ENCODE results near the gene SMOC2.
"Not testable (repeated sequence)": the region's sequence is repeated elsewhere in the genome, so short reads cannot be mapped to it uniquely, and the experiment has no call there.

SMOC2 gene

GRCh38 chr6:168538892-168539811 lies 98.2 kb downstream of the SMOC2 start:
- no peak for DNase-seq (ENCODE audit: low spot score)

- DNase-seq (ENCODE audit: low spot score): peak; percentile 61
These were observed 99.8 kb downstream of the SMOC2 start for GRCh38 chr6:168540713-168541291.

DNA sequence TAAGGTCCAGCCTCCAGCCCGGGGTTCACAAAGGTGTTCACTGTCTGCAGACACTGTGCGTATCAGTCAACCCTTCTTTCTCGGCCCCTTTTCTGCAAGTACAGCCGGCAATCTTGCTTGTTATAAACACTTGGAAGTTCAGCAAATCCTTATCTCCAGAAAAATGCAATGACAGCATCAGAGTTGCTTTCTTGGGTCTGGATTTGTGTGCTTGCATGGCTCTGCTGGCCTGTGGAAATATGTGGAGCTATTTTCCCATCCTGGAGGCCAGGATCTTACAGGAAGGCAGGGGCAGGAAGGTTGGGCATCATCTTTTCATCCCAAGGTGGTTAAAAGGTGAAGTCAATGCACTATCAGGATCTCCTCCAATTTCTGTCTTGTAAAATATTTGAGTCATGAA lies 100.3 kb downstream of the SMOC2 start:
- DNase-seq (ENCODE audit: low spot score): no peak

GRCh38 chr6:168542301-168542700 lies 101.3 kb downstream of the SMOC2 start:
- no peak for DNase-seq (ENCODE audit: low spot score)

GRCh38 chr6:168545428-168545827 lies 104.4 kb downstream of the SMOC2 start:
- no peak for DNase-seq (ENCODE audit: low spot score)

GRCh38 chr6:168546151-168546550 lies 105.2 kb downstream of the SMOC2 start:
- no peak for DNase-seq (ENCODE audit: low spot score)

- DNase-seq (ENCODE audit: low spot score): no peak
These were observed 105.7 kb downstream of the SMOC2 start for GRCh38 chr6:168546730-168547129.

GRCh38 chr6:168550326-168550725 lies 109.3 kb downstream of the SMOC2 start:
- DNase-seq (ENCODE audit: low spot score): no peak

- no peak for DNase-seq (ENCODE audit: low spot score)
These were observed 113.5 kb downstream of the SMOC2 start for GRCh38 chr6:168554472-168554871.

- no peak for DNase-seq (ENCODE audit: low spot score)
These were observed 114.1 kb downstream of the SMOC2 start for GRCh38 chr6:168554898-168555617.

DNA sequence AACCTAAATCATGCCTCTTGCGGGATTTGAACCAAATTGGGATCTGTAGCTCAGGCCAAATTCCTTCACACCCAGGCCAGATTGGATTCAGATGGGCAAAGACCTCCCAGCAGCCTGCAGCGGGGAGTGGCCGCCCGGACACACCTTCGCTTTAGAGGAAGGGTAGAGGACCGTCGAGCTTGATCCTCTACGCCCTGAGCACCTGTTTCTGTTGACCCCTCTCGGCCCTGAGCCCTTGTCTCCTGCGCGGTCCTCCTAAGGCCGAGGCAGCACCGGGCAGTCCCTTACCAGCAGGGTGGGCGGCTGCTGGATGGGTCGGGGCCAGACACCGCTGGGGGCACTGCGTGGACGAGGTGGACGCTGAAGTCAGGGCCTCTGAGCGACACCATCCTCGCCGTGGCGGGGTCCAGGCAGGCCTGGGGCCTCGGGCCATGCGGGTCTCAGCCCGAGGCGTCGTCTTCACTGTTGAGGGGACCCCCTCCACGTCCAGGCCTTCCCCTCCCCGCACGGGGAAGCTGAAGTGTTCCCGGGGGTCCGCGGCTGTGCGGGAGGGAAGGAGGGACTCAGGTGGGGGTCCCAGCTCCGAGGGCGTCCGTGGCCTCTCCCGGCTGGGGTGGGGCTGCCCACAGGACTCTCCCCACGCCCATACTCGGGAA lies 114.8 kb downstream of the SMOC2 start:
- DNase-seq (ENCODE audit: low spot score): no peak

DNA sequence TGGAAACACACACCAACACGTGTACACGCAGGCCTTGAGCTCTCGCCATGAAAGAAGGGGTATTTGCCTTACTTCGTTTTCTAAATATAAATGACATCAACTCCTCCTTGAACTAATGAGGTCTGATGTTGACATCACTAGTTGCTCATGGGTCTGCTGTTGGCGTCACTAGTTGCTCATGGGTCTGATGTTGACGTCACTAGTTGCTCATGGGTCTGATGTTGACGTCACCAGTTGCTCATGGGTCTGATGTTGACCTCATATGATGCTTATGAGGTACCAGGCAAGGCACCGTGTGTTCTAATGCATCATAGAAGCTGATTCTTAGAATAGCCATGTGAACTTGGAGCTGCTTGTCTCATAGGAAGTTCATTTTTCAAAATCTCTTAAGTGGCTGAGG lies 116.5 kb downstream of the SMOC2 start:
- no peak for DNase-seq (ENCODE audit: low spot score)

DNA sequence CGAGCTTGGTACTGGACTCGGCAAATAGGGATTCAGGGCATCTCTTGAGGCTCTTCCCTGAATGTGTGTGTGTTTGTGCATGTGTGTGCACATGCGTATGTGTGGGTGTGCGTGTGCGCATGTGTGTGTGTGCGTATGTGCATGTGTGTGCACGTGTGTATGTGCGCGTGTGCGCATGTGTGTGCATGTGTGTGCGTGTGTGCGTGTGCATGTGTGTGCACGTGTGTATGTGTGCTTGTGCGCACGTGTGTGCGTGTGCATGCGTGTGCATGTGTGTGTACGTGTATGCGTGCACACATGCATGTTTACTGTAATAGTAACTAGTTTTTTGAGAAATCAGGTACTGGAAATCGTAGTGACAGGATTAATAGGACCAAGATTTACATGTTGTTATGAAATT lies 117.7 kb downstream of the SMOC2 start:
- no peak for DNase-seq (ENCODE audit: low spot score)

DNA sequence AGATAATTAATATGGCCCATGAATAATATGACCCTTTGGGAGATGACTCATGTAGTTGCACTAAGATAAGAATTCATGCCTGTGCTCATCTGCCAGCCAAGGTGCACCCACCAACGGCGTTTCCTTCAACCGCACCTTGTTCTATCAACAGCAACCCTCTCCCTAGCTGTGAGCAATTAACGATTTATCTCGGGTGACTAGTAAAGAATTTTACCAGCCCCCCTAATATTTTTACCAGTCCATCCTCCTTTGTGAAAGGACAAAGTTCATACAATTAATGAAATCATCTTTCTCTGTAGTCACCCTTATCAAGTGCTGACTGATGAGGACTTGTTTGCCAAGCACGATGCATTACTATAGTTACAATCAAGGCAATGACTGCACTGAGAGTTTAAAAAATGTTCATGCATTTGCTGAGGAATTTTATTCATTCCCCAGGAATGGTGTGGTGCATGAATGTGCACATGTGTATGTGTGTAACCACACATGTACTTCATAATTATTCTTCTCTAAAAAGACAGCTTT lies 118.7 kb downstream of the SMOC2 start:
- DNase-seq (ENCODE audit: low spot score): no peak

DNA sequence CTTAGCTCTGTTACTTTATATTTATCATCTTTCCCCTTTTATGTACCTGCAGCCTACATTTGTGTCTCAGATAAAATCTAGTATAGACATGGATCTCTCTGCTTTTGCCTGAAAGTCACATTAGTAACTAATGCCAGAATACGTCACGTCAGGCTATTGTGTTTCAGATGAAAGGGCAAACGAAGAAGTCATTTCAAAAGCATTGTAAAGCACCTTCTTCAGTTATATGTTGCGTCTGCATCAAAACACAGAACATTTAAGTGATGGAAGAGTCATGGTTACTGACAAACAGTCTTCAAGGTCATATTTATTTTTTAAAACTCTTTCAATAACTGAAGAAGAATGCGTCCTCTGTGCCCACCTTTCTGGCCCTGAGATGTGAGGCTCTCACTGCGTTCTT lies 119.1 kb downstream of the SMOC2 start:
- DNase-seq (ENCODE audit: low spot score): no peak

DNA sequence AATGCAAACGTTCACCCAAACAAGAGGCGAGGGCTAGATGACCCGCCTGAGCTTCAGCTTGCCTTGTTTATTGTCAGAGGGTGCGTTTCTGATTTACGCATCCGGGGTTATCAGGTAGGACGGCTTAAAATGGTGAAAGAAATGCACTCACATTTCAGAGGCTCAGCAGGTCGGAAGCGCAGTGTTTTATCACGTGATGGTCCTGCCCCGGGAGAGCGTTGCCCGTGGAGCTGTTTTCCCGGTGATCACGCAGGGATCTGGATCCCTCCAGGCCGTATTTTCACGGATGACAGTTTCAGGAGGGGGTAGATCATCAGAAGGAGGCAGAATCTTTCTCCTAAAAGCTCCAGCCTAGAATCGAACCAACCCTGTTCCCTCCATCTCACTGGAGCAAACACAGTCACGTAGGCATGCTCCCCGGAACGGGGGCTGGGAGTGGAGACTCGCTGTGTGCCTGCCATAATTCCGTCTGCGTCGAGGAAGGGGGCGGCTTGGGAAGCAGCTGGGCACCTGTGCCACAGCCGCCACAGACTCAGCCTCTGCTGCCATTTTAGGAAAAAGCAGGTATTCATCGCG lies 121.7 kb downstream of the SMOC2 start:
- DNase-seq (ENCODE audit: low spot score): no peak

DNA sequence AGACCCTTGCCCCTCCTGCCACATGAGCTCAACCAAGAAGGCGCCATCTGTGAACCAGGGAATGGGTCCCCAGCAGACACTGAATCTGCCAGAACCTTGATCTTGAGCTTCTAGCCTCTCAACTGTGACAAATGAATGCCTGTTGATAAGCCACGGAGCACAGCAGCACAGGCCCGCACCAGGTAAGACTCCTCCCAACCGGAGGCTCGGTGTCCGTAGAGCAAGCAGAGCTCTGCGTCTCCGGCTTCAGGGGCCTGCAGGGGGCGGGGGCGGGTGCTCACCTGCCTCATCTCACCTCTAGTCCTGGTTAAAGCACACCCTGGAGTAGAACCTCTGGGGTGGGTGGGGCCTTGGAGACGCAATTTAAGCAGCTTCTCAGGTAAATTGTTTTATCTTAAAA lies 122.7 kb downstream of the SMOC2 start:
- no peak for DNase-seq (ENCODE audit: low spot score)

DNA sequence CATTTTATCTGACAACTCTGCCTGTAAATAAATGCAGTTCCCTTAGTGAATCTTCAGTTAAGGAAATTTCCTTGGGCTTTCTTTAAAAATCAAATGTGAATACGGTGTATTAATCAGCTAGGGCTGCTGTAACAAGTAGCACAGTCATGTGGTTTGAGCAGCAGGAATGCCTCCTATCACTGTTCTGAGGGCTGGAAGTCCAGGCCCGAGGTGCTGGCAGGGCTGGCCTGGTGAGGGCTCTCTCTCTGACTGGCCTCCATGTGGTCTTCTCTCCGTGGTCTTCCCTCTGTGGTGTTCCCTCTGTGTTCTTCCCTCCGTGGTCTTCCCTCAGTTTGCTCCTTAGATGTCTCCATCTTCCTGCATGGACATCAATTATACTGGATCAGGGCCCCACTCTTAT lies 124.1 kb downstream of the SMOC2 start:
- no peak for DNase-seq (ENCODE audit: low spot score)

- no peak for DNase-seq (ENCODE audit: low spot score)
These were observed 129.2 kb downstream of the SMOC2 start for GRCh38 chr6:168570211-168570610.

DNA sequence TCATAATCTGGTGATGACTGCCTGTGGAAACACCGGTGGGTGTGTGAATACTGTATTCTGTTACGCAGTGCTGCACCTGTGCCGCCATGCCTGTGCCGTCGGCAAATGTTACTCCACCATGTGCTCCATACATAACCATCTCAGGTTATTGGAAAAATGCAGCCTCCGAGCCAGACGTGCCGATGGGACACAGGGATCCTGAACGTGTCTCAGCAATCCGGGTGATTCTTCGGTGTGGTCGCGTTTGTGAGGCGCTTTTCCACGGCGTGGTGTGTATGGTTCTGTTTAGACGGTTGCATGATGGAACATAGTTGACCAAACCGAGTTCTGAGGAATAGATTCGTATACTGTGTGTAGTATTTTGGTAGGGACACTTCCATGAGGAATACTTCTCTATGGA lies 130.3 kb downstream of the SMOC2 start:
- DNase-seq (ENCODE audit: low spot score): no peak

- not testable (repeated sequence) for DNase-seq (ENCODE audit: low spot score)
These were observed 132.4 kb downstream of the SMOC2 start for GRCh38 chr6:168573276-168573835.
